OCI-LY1 (cell line): ENCODE results near the gene PKD2.

ENCODE experiments used
- H2AFZ ChIP-seq: fragments of 200-600 bp; sonication (generic), shearing (Covaris generic); 2 replicates; pipeline ENCODE4 v1.6.0; 2014; ENCODE audit warnings: antibody characterized with exemption, mild to moderate bottlenecking, low read length
- H3F3A ChIP-seq: fragments of 200-600 bp; sonication (generic), shearing (Covaris generic); 2 replicates; pipeline ENCODE4 v1.6.0; 2014; ENCODE audit warnings: mild to moderate bottlenecking, antibody characterized with exemption, low read length, moderate library complexity; ENCODE audit not compliant: insufficient read depth
- H3K27ac ChIP-seq: fragments of 200-600 bp; sonication (generic); 2 replicates; pipeline ENCODE4 v1.5.1; 2014; ENCODE audit warnings: low read length, mixed run types, mild to moderate bottlenecking, low read depth; ENCODE audit not compliant: poor library complexity, severe bottlenecking
- H3K27me3 ChIP-seq: fragments of 200-600 bp; sonication (generic); 2 replicates; pipeline ENCODE4 v1.6.0; 2014; ENCODE audit warnings: antibody characterized with exemption, mild to moderate bottlenecking, low read length, moderate library complexity; ENCODE audit not compliant: insufficient read depth
- H3K36me3 ChIP-seq: fragments of 200-600 bp; sonication (generic); 2 replicates; pipeline ENCODE4 v1.6.1; 2014; ENCODE audit warnings: mild to moderate bottlenecking, antibody characterized with exemption, low read length, moderate library complexity, mixed read lengths; ENCODE audit not compliant: insufficient read depth
- H3K4me1 ChIP-seq: fragments of 200-600 bp; sonication (generic); 2 replicates; pipeline ENCODE4 v1.5.1; 2014; ENCODE audit warnings: mild to moderate bottlenecking, low read length, moderate library complexity; ENCODE audit not compliant: insufficient read depth, severe bottlenecking
- H3K4me2 ChIP-seq: fragments of 200-600 bp; sonication (generic), shearing (Covaris generic); 2 replicates; pipeline ENCODE4 v1.6.1; 2014; ENCODE audit warnings: low read length
- H3K4me3 ChIP-seq: fragments of 200-600 bp; sonication (generic); 2 replicates; pipeline ENCODE4 v1.5.1; 2014; ENCODE audit warnings: low read length, low read depth, mild to moderate bottlenecking, mixed read lengths; ENCODE audit not compliant: poor library complexity, severe bottlenecking
- H3K79me2 ChIP-seq: fragments of 200-600 bp; shearing (Covaris generic); 2 replicates; pipeline ENCODE4 v1.6.1; 2016; ENCODE audit warnings: mixed run types, low read length, mixed read lengths; ENCODE audit not compliant: insufficient read depth
- H3K9ac ChIP-seq: fragments of 200-600 bp; sonication (generic), shearing (Covaris generic); 2 replicates; pipeline ENCODE4 v1.6.1; 2014; ENCODE audit warnings: mild to moderate bottlenecking, low read length, mixed read lengths
- H3K9me2 ChIP-seq: fragments of 200-600 bp; sonication (generic), shearing (Covaris generic); 2 replicates; pipeline ENCODE4 v1.6.1; 2014; ENCODE audit warnings: low read depth, mild to moderate bottlenecking, low read length, mixed read lengths
- H3K9me3 ChIP-seq: fragments of 200-600 bp; shearing (Covaris generic); 2 replicates; pipeline ENCODE4 v1.6.1; 2014; ENCODE audit warnings: low read length, mixed read lengths
- H4K20me1 ChIP-seq: fragments of 200-600 bp; sonication (generic), shearing (Covaris generic); 2 replicates; pipeline ENCODE4 v1.6.0; 2016; ENCODE audit warnings: mild to moderate bottlenecking, low read length; ENCODE audit not compliant: insufficient read depth
- EZH2 ChIP-seq: fragments of 200-600 bp; sonication (generic), shearing (Covaris generic); IDR thresholded peaks from 2 replicates; pipeline ENCODE4 v1.8.0; 2017; ENCODE audit warnings: borderline replicate concordance, mixed run types, mild to moderate bottlenecking, antibody characterized with exemption, low read length, moderate library complexity, mixed read lengths
- TF ChIP-seq, protein P1 (sequence below): fragments of 200-600 bp; sonication (generic), shearing (Covaris generic); IDR thresholded peaks from 2 replicates; pipeline ENCODE4 v1.5.1; 2017; ENCODE audit warnings: mild to moderate bottlenecking, antibody characterized with exemption, low read length, moderate library complexity, mixed read lengths

Gene PKD2

GRCh38 chr4:87974856-87975462, 32.5 kb upstream of the PKD2 start:
- no peak overlapping the region for H3K4me3 ChIP-seq
- no peak overlapping the region for H3K9ac ChIP-seq
- no peaks in the 10 kb centered on the region for H3K4me1 ChIP-seq
- H3K9me3 ChIP-seq: no peaks in the 10 kb centered on the region
- no peaks in the 10 kb centered on the region for H3K9me2 ChIP-seq
- no peaks in the 10 kb centered on the region for H3K36me3 ChIP-seq
- TF ChIP-seq, protein P1, sequence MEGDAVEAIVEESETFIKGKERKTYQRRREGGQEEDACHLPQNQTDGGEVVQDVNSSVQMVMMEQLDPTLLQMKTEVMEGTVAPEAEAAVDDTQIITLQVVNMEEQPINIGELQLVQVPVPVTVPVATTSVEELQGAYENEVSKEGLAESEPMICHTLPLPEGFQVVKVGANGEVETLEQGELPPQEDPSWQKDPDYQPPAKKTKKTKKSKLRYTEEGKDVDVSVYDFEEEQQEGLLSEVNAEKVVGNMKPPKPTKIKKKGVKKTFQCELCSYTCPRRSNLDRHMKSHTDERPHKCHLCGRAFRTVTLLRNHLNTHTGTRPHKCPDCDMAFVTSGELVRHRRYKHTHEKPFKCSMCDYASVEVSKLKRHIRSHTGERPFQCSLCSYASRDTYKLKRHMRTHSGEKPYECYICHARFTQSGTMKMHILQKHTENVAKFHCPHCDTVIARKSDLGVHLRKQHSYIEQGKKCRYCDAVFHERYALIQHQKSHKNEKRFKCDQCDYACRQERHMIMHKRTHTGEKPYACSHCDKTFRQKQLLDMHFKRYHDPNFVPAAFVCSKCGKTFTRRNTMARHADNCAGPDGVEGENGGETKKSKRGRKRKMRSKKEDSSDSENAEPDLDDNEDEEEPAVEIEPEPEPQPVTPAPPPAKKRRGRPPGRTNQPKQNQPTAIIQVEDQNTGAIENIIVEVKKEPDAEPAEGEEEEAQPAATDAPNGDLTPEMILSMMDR: no peak
- TF ChIP-seq EZH2: no peak
- no peak overlapping the region for H3K27ac ChIP-seq
- no peaks in the 10 kb centered on the region for H3K79me2 ChIP-seq
- H3F3A ChIP-seq: no peaks in the 10 kb centered on the region
- no peaks in the 10 kb centered on the region for H4K20me1 ChIP-seq
- no peaks in the 10 kb centered on the region for H3K27me3 ChIP-seq
- no peak overlapping the region for H2AFZ ChIP-seq
- no peak overlapping the region for H3K4me2 ChIP-seq

DNA sequence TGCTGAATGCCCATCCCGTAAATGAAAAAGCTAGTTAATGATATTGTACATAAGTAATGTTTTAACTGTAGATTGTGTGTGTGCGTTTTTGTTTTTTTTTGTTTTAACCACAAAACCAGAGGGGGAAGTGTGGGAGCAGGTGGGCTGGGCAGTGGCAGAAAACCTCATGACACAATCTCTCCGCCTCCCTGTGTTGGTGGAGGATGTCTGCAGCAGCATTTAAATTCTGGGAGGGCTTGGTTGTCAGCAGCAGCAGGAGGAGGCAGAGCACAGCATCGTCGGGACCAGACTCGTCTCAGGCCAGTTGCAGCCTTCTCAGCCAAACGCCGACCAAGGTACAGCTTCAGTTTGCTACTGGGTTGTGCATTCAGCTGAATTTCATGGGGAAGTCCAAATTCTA, 32.0 kb upstream of the PKD2 start, which contains the start of gene SPP1:
Gene SPP1, plus strand, starts transcription at position 249 of the 400 bp plus-strand sequence. CDS start 1,182 bp downstream, outside the sequence.
- TF ChIP-seq, protein P1: no peak
- TF ChIP-seq EZH2: no peak
- Histone ChIP-seq H3K9me2 (no peaks in the 10 kb centered on the region), H4K20me1 (no peaks in the 10 kb centered on the region), H3K4me2 (no peak within 1 kb of the TSS), H3K36me3 (no peaks in the 10 kb centered on the region), H3F3A (no peaks in the 10 kb centered on the region), H3K9ac (no peak within 1 kb of the TSS), H2AFZ (no peak within 1 kb of the TSS), H3K27ac (no peak within 1 kb of the TSS), H3K9me3 (no peaks in the 10 kb centered on the region), H3K79me2 (no peaks in the 10 kb centered on the region), H3K4me1 (no peaks in the 10 kb centered on the region), H3K4me3 (no peak within 1 kb of the TSS), H3K27me3 (no peaks in the 10 kb centered on the region)

DNA sequence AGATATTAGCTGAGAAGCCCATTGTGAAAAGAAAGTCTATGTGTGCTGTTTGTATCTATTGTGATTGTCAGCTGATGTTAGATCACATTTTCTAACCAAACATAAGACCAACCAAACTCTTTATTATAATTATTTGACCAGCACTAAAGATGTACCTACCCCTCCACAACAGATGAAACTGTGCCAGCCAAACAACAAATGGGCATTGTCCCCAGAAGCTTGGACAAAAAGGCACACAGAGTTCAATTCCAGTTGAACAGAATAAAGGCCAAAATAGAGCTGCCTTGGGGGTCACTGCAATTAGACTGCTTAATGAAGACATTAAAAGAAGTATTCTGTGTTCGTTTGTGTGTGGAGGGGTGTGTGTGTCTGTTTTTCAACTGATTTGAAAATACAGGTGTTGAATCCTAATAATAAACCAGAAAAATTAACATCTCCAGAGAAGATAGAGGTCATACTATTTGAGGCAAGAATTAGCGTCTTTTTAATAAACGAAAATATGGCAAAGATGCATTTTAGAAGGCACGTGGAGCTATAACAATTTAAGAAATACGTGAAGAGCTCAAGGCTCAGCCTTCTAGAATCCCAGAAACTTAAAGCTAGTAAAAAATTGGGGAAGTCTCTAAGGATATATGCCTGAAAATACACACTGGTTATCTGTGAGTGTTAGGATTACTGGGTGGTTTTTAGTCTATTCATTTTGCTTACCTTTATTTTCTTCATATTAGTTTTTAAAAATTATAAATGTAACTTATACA, 29.7 kb upstream of the PKD2 start:
- Histone ChIP-seq H3K27ac (no peak overlapping the region), H3K4me3 (no peak overlapping the region), H3K4me1 (no peaks in the 10 kb centered on the region), H3K9me2 (no peaks in the 10 kb centered on the region), H3K4me2 (no peak overlapping the region), H3K9ac (no peak overlapping the region), H3K9me3 (no peaks in the 10 kb centered on the region), H4K20me1 (no peaks in the 10 kb centered on the region), H3F3A (no peaks in the 10 kb centered on the region), H2AFZ (no peak overlapping the region), H3K79me2 (no peaks in the 10 kb centered on the region), H3K36me3 (no peaks in the 10 kb centered on the region), H3K27me3 (no peaks in the 10 kb centered on the region)
- no peak for TF ChIP-seq EZH2
- TF ChIP-seq, protein P1: no peak
